ENCODE data around the gene SLC25A41.
A peak's percentile ranks its signal among the peaks of the same experiment; 100 is the strongest.
"Not testable (repeated sequence)": the region's sequence is repeated elsewhere in the genome, so short reads cannot be mapped to it uniquely, and the experiment has no call there.

The SLC25A41 gene

GRCh38 chr19:6459262-6460098 lies 25.9 kb upstream of the SLC25A41 start, which contains the start of gene SLC25A23:
SLC25A23 (minus strand) TSS chr19:6459792; CDS start chr19:6459628, 164 bp downstream.
- DNase-seq: peak; percentile 78

- DNase-seq: no peak
Measured at GRCh38 chr19:6458695-6459261, 25.2 kb upstream of the SLC25A41 start.

GRCh38 chr19:6457958-6458694 lies 24.6 kb upstream of the SLC25A41 start:
- peak; percentile 8 for DNase-seq

- no peak for DNase-seq
Measured at GRCh38 chr19:6455924-6456323, 22.4 kb upstream of the SLC25A41 start.

GRCh38 chr19:6453951-6454565 lies 20.5 kb upstream of the SLC25A41 start:
- DNase-seq: no peak

- no peak for DNase-seq
Measured at GRCh38 chr19:6452899-6453298, 19.3 kb upstream of the SLC25A41 start.

GRCh38 chr19:6452223-6452614 lies 18.7 kb upstream of the SLC25A41 start:
- no peak for DNase-seq

- DNase-seq: no peak
Measured at GRCh38 chr19:6451583-6452222, 18.1 kb upstream of the SLC25A41 start.

GRCh38 chr19:6450166-6450565 lies 16.6 kb upstream of the SLC25A41 start:
- DNase-seq: no peak

- DNase-seq: no peak
Measured at GRCh38 chr19:6448045-6448444, 14.5 kb upstream of the SLC25A41 start.

GRCh38 chr19:6446452-6446851 lies 12.9 kb upstream of the SLC25A41 start:
- DNase-seq: no peak

GRCh38 chr19:6443986-6444385 lies 10.4 kb upstream of the SLC25A41 start:
- DNase-seq: no peak

- DNase-seq: no peak
Measured at GRCh38 chr19:6442087-6442688, 8.6 kb upstream of the SLC25A41 start.

- DNase-seq: no peak
Measured at GRCh38 chr19:6440905-6441304, 7.3 kb upstream of the SLC25A41 start.

- DNase-seq: no peak
Measured at GRCh38 chr19:6439743-6440142, 6.2 kb upstream of the SLC25A41 start.

GRCh38 chr19:6433165-6433564 lies 398 bp downstream of the SLC25A41 start:
- DNase-seq: no peak

- no peak for DNase-seq
Measured at GRCh38 chr19:6431891-6432290, 1.7 kb downstream of the SLC25A41 start.

GRCh38 chr19:6429419-6430221 lies 3.9 kb downstream of the SLC25A41 start:
- DNase-seq: no peak

GRCh38 chr19:6428692-6429418 lies 4.7 kb downstream of the SLC25A41 start:
- not testable (repeated sequence) for DNase-seq

GRCh38 chr19:6427131-6427530 lies 6.4 kb downstream of the SLC25A41 start:
- DNase-seq: no peak

Data from fibroblast of upper back skin (primary cell).